Sigmoid colon (tissue), 7 donors: ENCODE data around the gene PRKN. TPM values are rescaled to one million over a fixed set of nuclear protein-coding genes. Genes with fewer than 3 reads are reported as not detected.

Experiments
- DNase-seq: peaks from one replicate; pipeline ENCODE4 v3.0.0-alpha.2; 2019
- H3K27ac ChIP-seq, 4 donors: fragments of 200-600 bp; sonication (generic); one replicate each; pipeline ENCODE4 v1.5.1; 2016 to 2019; ENCODE audit warnings: mild to moderate bottlenecking in 1 of 4
- H3K27me3 ChIP-seq, 3 donors: fragments of 200-600 bp; sonication (generic); one replicate each; pipeline ENCODE4 v1.5.1; 2019; ENCODE audit warnings: mild to moderate bottlenecking in 1 of 3
- H3K36me3 ChIP-seq, 4 donors: fragments of 200-600 bp; sonication (generic); one replicate each; pipeline ENCODE4 v1.5.1; 2016 to 2019
- H3K4me1 ChIP-seq, 4 donors: fragments of 200-600 bp; sonication (generic); one replicate each; pipeline ENCODE4 v1.5.1; 2017 to 2019
- H3K4me3 ChIP-seq, 4 donors: fragments of 200-600 bp; sonication (generic); one replicate each; pipeline ENCODE4 v1.5.1; 2017 to 2019; ENCODE audit warnings: mild to moderate bottlenecking in 2 of 4, moderate library complexity in 1 of 4
- H3K9me3 ChIP-seq, 4 donors: fragments of 200-600 bp in 3 of 4; sonication (generic) in 3 of 4; one replicate each; pipeline versions ENCODE4 v1.5.1 to v1.6.1; 2013 to 2019
- EP300 ChIP-seq, 4 donors: sonication (generic); formaldehyde crosslinking; IDR thresholded peaks; one replicate each; pipeline ENCODE4 v1.6.1; 2017; ENCODE audit warnings: antibody characterized with exemption in 4 of 4
- POLR2A ChIP-seq, 2 donors: fragments of 450-650 bp; IDR thresholded peaks; one replicate each; pipeline ENCODE4 v1.6.1; 2016; ENCODE audit warnings: antibody characterized with exemption in 2 of 2, mild to moderate bottlenecking in 2 of 2, moderate library complexity in 2 of 2
- POLR2AphosphoS5 ChIP-seq, 4 donors: sonication (generic); formaldehyde crosslinking; IDR thresholded peaks; one replicate each; pipeline ENCODE4 v1.6.1; 2017; ENCODE audit warnings: antibody characterized with exemption in 4 of 4
- WGBS, 2 donors: extraction: QIAGEN DNeasy Blood & Tissue Kit; methylation state at CpG; one replicate each; pipeline ENCODE4 v1.1.7; 2013; 5-methylcytosine and 5-hydroxymethylcytosine counted together
- intact Hi-C: fragments of 100-400 bp; cut with DNase I; formaldehyde crosslinking; loops from one replicate; pipeline ENCODE4 v1.15.1; 2023
- polyA plus RNA-seq, 3 donors: library from polyadenylated mRNA; stranded (reverse); fragments of 200-250 nt; gene quantifications; one replicate each; pipeline ENCODE4 v1.2.3, GENCODE V29; 2013
- total RNA-seq, 4 donors: library from RNA; depleted of rRNA; stranded (reverse); fragments of >200 nt; gene quantifications; one replicate each; pipeline ENCODE4 v1.1.0, GENCODE V29; 2016
- TF ChIP-seq, protein P1 (sequence below), 4 experiments: fragments of 450-650 bp in 3 of 4; fragments of 200-600 bp in 1 of 4; IDR thresholded peaks; one replicate each; pipeline ENCODE4 v1.5.1; 2016 to 2019; ENCODE audit warnings: antibody characterized with exemption in 4 of 4, mild to moderate bottlenecking in 3 of 4, moderate library complexity in 2 of 4
- donor health status: healthy with polysubstance abuse.
- donor health status: Bipolar disorder and iron deficiency.
- donor health status: healthy.

The PRKN gene
- total and polyA plus RNA-seq, 7 donors, result 0.38 to 173 (median 9.7) TPM

DNA sequence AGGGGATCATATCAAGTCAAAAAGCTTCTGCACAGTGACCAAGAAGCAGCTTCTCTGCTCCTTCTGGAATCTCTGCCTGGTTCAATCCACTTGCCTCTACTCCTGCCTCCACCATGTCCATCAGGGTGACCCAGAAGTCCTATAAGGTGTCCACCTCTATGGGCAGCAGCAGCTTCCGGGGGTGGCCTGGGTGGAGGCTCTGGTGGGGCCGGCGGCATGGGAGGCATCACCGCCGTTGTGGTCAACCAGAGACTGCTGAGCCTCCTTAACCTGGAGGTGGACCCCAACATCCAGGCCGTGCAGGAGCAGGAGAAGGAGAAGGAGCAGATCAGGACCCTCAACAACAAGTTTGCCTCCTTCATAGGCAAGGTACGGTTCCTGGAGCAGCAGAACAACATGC lies 159.3 kb downstream of the PRKN start:
- Histone ChIP-seq H3K9me3 (peaks cover 0 to 4% (median 0%) of the 10 kb centered on the region in 4 donors), H3K4me3 (no peak overlapping the region), H3K27me3 (no peaks in the 10 kb centered on the region), H3K36me3 (no peaks in the 10 kb centered on the region), H3K27ac (no peak overlapping the region), H3K4me1 (peaks cover 0 to 15% (median 12%) of the 10 kb centered on the region in 4 donors)
- WGBS, 2 donors, result 95 to 97% methylated on average over 7 of the region's 7 CpGs
- no peak for DNase-seq
- TF ChIP-seq, protein P1, sequence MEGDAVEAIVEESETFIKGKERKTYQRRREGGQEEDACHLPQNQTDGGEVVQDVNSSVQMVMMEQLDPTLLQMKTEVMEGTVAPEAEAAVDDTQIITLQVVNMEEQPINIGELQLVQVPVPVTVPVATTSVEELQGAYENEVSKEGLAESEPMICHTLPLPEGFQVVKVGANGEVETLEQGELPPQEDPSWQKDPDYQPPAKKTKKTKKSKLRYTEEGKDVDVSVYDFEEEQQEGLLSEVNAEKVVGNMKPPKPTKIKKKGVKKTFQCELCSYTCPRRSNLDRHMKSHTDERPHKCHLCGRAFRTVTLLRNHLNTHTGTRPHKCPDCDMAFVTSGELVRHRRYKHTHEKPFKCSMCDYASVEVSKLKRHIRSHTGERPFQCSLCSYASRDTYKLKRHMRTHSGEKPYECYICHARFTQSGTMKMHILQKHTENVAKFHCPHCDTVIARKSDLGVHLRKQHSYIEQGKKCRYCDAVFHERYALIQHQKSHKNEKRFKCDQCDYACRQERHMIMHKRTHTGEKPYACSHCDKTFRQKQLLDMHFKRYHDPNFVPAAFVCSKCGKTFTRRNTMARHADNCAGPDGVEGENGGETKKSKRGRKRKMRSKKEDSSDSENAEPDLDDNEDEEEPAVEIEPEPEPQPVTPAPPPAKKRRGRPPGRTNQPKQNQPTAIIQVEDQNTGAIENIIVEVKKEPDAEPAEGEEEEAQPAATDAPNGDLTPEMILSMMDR (IDR thresholded peaks at IDR 0.05), result no peak
- TF ChIP-seq POLR2AphosphoS5 (IDR thresholded peaks at IDR 0.05) (no peak), POLR2A (IDR thresholded peaks at IDR 0.05) (no peak), EP300 (IDR thresholded peaks at IDR 0.05) (no peak)
- intact Hi-C loops, result no loop called here

DNA sequence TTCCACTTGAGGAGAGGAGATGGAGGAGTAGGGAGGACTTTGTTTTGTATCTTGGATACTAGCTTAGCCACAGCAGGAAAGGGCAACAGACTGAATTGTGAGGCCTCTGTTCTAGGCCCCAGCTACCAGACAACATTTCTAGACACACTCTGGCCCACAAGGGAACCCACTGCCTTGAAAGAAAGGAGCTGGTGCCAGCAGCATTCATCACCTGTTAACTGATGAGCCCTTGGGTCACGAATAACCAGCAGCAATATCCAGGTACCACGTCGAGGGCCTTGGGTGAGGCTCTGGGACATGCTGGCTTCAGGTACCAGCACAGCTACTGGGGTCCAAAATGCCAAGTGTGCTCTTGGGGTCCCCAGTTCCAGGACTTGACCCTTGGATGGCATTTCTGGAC lies 165.5 kb downstream of the PRKN start:
- DNase-seq, result no peak
- intact Hi-C loops, result no loop called here
- no peak overlapping the region for H3K27ac ChIP-seq
- H3K4me1 ChIP-seq, result no peaks in the 10 kb centered on the region
- no peaks in the 10 kb centered on the region for H3K9me3 ChIP-seq
- no peaks in the 10 kb centered on the region for H3K36me3 ChIP-seq
- TF ChIP-seq POLR2AphosphoS5 (IDR thresholded peaks at IDR 0.05) (no peak), EP300 (IDR thresholded peaks at IDR 0.05) (no peak)
- WGBS, 2 donors, result 89 to 96% methylated on average over 3 of the region's 3 CpGs
- H3K4me3 ChIP-seq, result no peak overlapping the region
- H3K27me3 ChIP-seq, result no peaks in the 10 kb centered on the region

DNA sequence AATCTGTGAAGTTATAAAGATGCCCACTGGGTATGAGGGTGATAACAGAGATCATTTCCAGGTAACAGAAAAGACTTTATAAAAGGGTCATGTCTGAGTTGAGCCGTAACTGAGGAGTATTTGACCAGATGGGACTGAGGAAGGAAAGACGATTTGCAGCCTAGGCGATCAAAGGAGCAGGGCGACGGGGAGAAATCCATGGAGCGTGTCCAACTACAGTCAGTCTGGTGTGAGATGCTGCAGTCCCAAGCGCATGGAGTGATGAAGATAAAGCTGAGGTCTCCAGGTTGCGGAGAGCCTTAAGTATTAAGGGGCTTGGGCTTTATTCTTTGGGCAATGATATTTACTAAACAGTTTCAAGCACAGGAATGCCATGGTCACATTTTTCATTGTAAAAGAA lies 166.7 kb downstream of the PRKN start:
- intact Hi-C loops, result no loop called here
- H3K27me3 ChIP-seq, result no peaks in the 10 kb centered on the region
- H3K4me1 ChIP-seq, result no peaks in the 10 kb centered on the region
- no peaks in the 10 kb centered on the region for H3K9me3 ChIP-seq
- no peaks in the 10 kb centered on the region for H3K36me3 ChIP-seq
- WGBS, 2 donors, result 81 to 94% methylated on average over 8 of the region's 8 CpGs
- TF ChIP-seq, protein P1 (IDR thresholded peaks at IDR 0.05), result no peak
- TF ChIP-seq POLR2AphosphoS5 (IDR thresholded peaks at IDR 0.05), result no peak
- TF ChIP-seq EP300 (IDR thresholded peaks at IDR 0.05), result no peak
- no peak for TF ChIP-seq POLR2A (IDR thresholded peaks at IDR 0.05)
- no peak overlapping the region for H3K27ac ChIP-seq
- no peak for DNase-seq
- no peak overlapping the region for H3K4me3 ChIP-seq

DNA sequence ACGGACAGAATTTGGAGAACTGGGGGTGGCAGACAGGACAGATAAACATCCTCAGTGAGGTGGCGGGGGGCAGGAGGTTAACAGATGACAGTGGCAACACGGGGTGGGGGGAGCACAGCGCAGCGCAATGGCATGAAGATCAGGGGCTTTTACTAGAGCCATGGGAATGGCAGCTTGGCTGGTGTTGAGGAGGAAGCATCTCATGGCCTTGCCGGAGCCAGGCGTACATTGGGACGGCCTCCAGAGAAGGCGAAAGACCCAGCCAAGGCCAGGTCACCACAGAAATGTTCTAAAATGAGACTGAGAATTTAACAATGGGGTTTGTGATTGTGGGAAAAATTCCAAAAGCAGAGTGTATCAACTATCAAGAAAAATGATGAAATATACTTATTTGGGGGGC lies 173.0 kb downstream of the PRKN start:
- TF ChIP-seq POLR2A (IDR thresholded peaks at IDR 0.05), result no peak
- no peak for TF ChIP-seq EP300 (IDR thresholded peaks at IDR 0.05)
- TF ChIP-seq POLR2AphosphoS5 (IDR thresholded peaks at IDR 0.05), result no peak
- TF ChIP-seq, protein P1 (IDR thresholded peaks at IDR 0.05), result no peak
- no peaks in the 10 kb centered on the region for H3K9me3 ChIP-seq
- H3K36me3 ChIP-seq, result peaks cover 0 to 3% (median 0%) of the 10 kb centered on the region in 4 donors
- WGBS, 2 donors, result 93 to 96% methylated on average over 9 of the region's 9 CpGs
- intact Hi-C loops, result no loop called here
- no peak for DNase-seq
- no peaks in the 10 kb centered on the region for H3K4me1 ChIP-seq
- no peak overlapping the region for H3K4me3 ChIP-seq
- no peak overlapping the region for H3K27ac ChIP-seq
- no peaks in the 10 kb centered on the region for H3K27me3 ChIP-seq

DNA sequence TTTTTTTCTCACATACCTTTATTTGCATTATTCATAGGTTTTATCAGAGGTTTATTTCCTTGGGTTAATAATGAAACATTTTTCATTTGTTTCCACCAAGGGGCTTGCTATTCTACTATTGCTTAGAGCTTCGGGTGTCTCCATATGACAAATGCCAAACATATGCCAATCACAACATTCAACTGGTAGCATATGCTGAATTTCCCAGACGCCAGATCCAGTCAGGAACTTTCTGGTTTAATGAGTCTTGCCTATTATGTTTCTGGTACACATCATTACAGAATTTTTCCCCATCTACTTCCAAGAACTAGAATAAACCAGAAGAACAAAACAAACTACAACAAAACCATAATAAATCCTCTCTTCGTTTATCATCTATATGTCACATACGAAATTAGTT lies 180.7 kb downstream of the PRKN start:
- TF ChIP-seq POLR2AphosphoS5 (IDR thresholded peaks at IDR 0.05) (no peak), POLR2A (IDR thresholded peaks at IDR 0.05) (no peak)
- TF ChIP-seq, protein P1 (IDR thresholded peaks at IDR 0.05), result no peak
- Histone ChIP-seq H3K9me3 (no peaks in the 10 kb centered on the region), H3K36me3 (peaks cover 0 to 3% (median 0%) of the 10 kb centered on the region in 4 donors), H3K27ac (no peak overlapping the region), H3K27me3 (no peaks in the 10 kb centered on the region), H3K4me3 (no peak overlapping the region), H3K4me1 (no peaks in the 10 kb centered on the region)
- 79 to 80% methylated on average over 4 of the region's 4 CpGs for WGBS, 2 donors
- no peak for DNase-seq
- intact Hi-C loops, result no loop called here
